AG04449 (cell line): ENCODE measurements around the gene MYBPH.

Source experiments
- CTCF ChIA-PET: fragments of 350-600 bp; formaldehyde crosslinking; extraction: SDS; loops from one replicate; lab custom pipeline; 2021; ENCODE audit warnings: antibody characterized with exemption; lab: Yijun Ruan, JAX
- POLR2A ChIA-PET: fragments of 400-600, 350-600 bp; formaldehyde crosslinking; extraction: SDS; loops from one replicate; lab custom pipeline; 2020; ENCODE audit warnings: antibody characterized with exemption, inconsistent platforms; lab: Yijun Ruan, JAX
- DNase-seq: peaks from one replicate; pipeline ENCODE4 v3.0.0-alpha.2; 2010; ENCODE audit warnings: low read depth, low spot score
- H3K4me3 ChIP-seq: 2 replicates; pipeline ENCODE4 v1.5.1; 2011; ENCODE audit warnings: low read depth, mild to moderate bottlenecking, control low read depth, low read length
- TF ChIP-seq, protein P1 (sequence below): IDR thresholded peaks from one replicate; pipeline ENCODE4 v1.5.1; 2011; ENCODE audit warnings: mild to moderate bottlenecking, moderate library complexity, low read length, control low read depth, inconsistent platforms; ENCODE audit not compliant: insufficient read depth; ENCODE audit errors: missing control alignments

The MYBPH gene

GRCh38 chr1:203188686-203189232 lies 13.1 kb upstream of the MYBPH start:
- no peak overlapping the region for H3K4me3 ChIP-seq
- no peak for DNase-seq
- TF ChIP-seq, protein P1, sequence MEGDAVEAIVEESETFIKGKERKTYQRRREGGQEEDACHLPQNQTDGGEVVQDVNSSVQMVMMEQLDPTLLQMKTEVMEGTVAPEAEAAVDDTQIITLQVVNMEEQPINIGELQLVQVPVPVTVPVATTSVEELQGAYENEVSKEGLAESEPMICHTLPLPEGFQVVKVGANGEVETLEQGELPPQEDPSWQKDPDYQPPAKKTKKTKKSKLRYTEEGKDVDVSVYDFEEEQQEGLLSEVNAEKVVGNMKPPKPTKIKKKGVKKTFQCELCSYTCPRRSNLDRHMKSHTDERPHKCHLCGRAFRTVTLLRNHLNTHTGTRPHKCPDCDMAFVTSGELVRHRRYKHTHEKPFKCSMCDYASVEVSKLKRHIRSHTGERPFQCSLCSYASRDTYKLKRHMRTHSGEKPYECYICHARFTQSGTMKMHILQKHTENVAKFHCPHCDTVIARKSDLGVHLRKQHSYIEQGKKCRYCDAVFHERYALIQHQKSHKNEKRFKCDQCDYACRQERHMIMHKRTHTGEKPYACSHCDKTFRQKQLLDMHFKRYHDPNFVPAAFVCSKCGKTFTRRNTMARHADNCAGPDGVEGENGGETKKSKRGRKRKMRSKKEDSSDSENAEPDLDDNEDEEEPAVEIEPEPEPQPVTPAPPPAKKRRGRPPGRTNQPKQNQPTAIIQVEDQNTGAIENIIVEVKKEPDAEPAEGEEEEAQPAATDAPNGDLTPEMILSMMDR: no peak
- ChIA-PET CTCF (interaction anchor here (1.2 to 4.8 kb wide), 4 partner anchors 16 to 71 kb away, joined by 3 to 31 read pairs (median 5); no protein-coding TSS in a partner anchor), POLR2A (no interaction called here)

GRCh38 chr1:203187689-203188264 lies 12.2 kb upstream of the MYBPH start:
- TF ChIP-seq, protein P1: no peak
- DNase-seq: no peak
- H3K4me3 ChIP-seq: no peak overlapping the region
- ChIA-PET POLR2A (no interaction called here), CTCF (interaction anchor here (0.6 to 10.5 kb wide), 5 partner anchors 16 to 80 kb away, joined by 3 to 94 read pairs (median 5); no protein-coding TSS in a partner anchor)

GRCh38 chr1:203187304-203187685 lies 11.7 kb upstream of the MYBPH start:
- ChIA-PET CTCF (interaction anchor here (0.6 to 10.5 kb wide), 5 partner anchors 16 to 80 kb away, joined by 3 to 94 read pairs (median 5); no protein-coding TSS in a partner anchor), POLR2A (no interaction called here)
- H3K4me3 ChIP-seq: no peak overlapping the region
- no peak for DNase-seq
- TF ChIP-seq, protein P1: no peak

GRCh38 chr1:203186446-203187303 lies 11.0 kb upstream of the MYBPH start, which contains the start of gene CHI3L1:
Gene CHI3L1 (minus strand): TSS chr1:203186704. CDS start chr1:203186623, 81 bp downstream.
- CTCF ChIA-PET: interaction anchor here (0.8 to 10.5 kb wide), 3 partner anchors 10 to 30 kb away, joined by 3 to 94 read pairs (median 6); no protein-coding TSS in a partner anchor

GRCh38 chr1:203186091-203186445 lies 10.4 kb upstream of the MYBPH start:
- ChIA-PET CTCF (interaction anchor here (1.4 to 10.5 kb wide), 2 partner anchors 11 to 15 kb away, joined by 3 to 94 read pairs; no protein-coding TSS in a partner anchor), POLR2A (no interaction called here)
- no peak overlapping the region for H3K4me3 ChIP-seq
- TF ChIP-seq, protein P1: no peak
- no peak for DNase-seq

More at GRCh38 chr1:203186446-203187303, 11.0 kb upstream of the MYBPH start, which contains the start of gene CHI3L1:
- POLR2A ChIA-PET: no interaction called here
- TF ChIP-seq, protein P1: no peak
- H3K4me3 ChIP-seq: no peak within 1 kb of the TSS
- DNase-seq: no peak

- TF ChIP-seq, protein P1: no peak
- no peak for DNase-seq
- POLR2A ChIA-PET: no interaction called here
- no peak overlapping the region for H3K4me3 ChIP-seq
- CTCF ChIA-PET: interaction anchor here (0.9 to 10.5 kb wide), 5 partner anchors 9 to 68 kb away, joined by 3 to 94 read pairs (median 3); no protein-coding TSS in a partner anchor
Observed at GRCh38 chr1:203185585-203185984, 10.0 kb upstream of the MYBPH start.
